Measurements from ENCODE around the gene AURKB. TPM values are rescaled to one million over a fixed set of nuclear protein-coding genes. Genes with fewer than 3 reads are reported as not detected.

Gene AURKB
- total RNA-seq, 4 donors from 2014 or later: 2.2 to 8.6 (median 5.6) TPM

- intact Hi-C loops (cut with DNase I; ENCODE audit: low total_unique reads) (loop anchor here (2.0 to 10.0 kb wide), 2 partner anchors 37 to 61 kb away; partner anchors contain the start of gene HES7), in situ Hi-C loops (cut with MboI; ENCODE audit: low pct_ligation_motif_present in 1 of 4, low pct_unique_long_range_greater_than_20kb in 1 of 4, low sequenced_read_pairs in 3 of 4) (no loop called here)
- H3K36me3 ChIP-seq: no peaks in the 10 kb centered on the region
These were observed 24.6 kb downstream of the AURKB start for GRCh38 chr17:8185582-8186445.

GRCh38 chr17:8176998-8177731 lies 33.2 kb downstream of the AURKB start:
- WGBS, 2 donors (ENCODE audit: low coverage in 1 of 2): 75 to 100% methylated on average over 10 to 19 of the region's 19 CpGs
- Histone ChIP-seq H3K27me3 (no peaks in the 10 kb centered on the region), H3K4me1 (peaks cover 22 to 35% (median 27%) of the 10 kb centered on the region in 4 donors), H3K4me3 (peak overlapping the region in 3 of 4 donors; percentile 47 to 78 (median 52)), H3K27ac (peak overlapping the region; percentile 85 to 87 (median 86)), H3K36me3 (no peaks in the 10 kb centered on the region), H3K9me3 (no peaks in the 10 kb centered on the region)
- in situ Hi-C loops (cut with MboI; ENCODE audit: low pct_ligation_motif_present in 1 of 4, low pct_unique_long_range_greater_than_20kb in 1 of 4, low sequenced_read_pairs in 3 of 4): no loop called here
- TF ChIP-seq POLR2A (IDR thresholded peaks at IDR 0.05) (no peak), POLR2AphosphoS5 (IDR thresholded peaks at IDR 0.05) (no peak), EP300 (IDR thresholded peaks at IDR 0.05; ENCODE audit: low read depth) (no peak), CTCF (IDR thresholded peaks at IDR 0.05) (no peak)
- intact Hi-C loops (cut with DNase I; ENCODE audit: low total_unique reads): no loop called here
- DNase-seq: no peak

More at GRCh38 chr17:8185582-8186445, 24.6 kb downstream of the AURKB start:
- TF ChIP-seq POLR2A (IDR thresholded peaks at IDR 0.05) (peak; percentile 80), EP300 (IDR thresholded peaks at IDR 0.05; ENCODE audit: low read depth) (no peak), CTCF (IDR thresholded peaks at IDR 0.05) (no peak), POLR2AphosphoS5 (IDR thresholded peaks at IDR 0.05) (peak; percentile 59 to 77 (median 65))
- H3K4me3 ChIP-seq: peak overlapping the region; percentile 45 to 75 (median 60)
- no peaks in the 10 kb centered on the region for H3K9me3 ChIP-seq
- WGBS, 2 donors (ENCODE audit: low coverage in 1 of 2): 0% methylated on average over 3 to 42 of the region's 44 CpGs
- H3K4me1 ChIP-seq: peaks cover 17 to 26% (median 21%) of the 10 kb centered on the region in 4 donors
- no peaks in the 10 kb centered on the region for H3K27me3 ChIP-seq
- peak overlapping the region; percentile 95 to 96 (median 96) for H3K27ac ChIP-seq
- DNase-seq: peak; percentile 94

- no peaks in the 10 kb centered on the region for H3K9me3 ChIP-seq
- H3K27me3 ChIP-seq: no peaks in the 10 kb centered on the region
- peak within 1 kb of the TSS; percentile 85 to 87 (median 86) for H3K27ac ChIP-seq
- peak; percentile 93 for DNase-seq
- H3K36me3 ChIP-seq: no peaks in the 10 kb centered on the region
- H3K4me1 ChIP-seq: peaks cover 22 to 35% (median 27%) of the 10 kb centered on the region in 4 donors
- in situ Hi-C loops (cut with MboI; ENCODE audit: low pct_ligation_motif_present in 1 of 4, low pct_unique_long_range_greater_than_20kb in 1 of 4, low sequenced_read_pairs in 3 of 4) (no loop called here), intact Hi-C loops (cut with DNase I; ENCODE audit: low total_unique reads) (no loop called here)
- H3K4me3 ChIP-seq: peak within 1 kb of the TSS; percentile 45 to 78 (median 50)
- WGBS, 2 donors (ENCODE audit: low coverage in 1 of 2): 2% methylated on average over 42 of the region's 56 CpGs; no CpG with 5 or more reads in 1 of the 2 donors
- TF ChIP-seq POLR2AphosphoS5 (IDR thresholded peaks at IDR 0.05): peak; percentile 44 to 66 (median 64)
- TF ChIP-seq CTCF (IDR thresholded peaks at IDR 0.05): no peak
- TF ChIP-seq POLR2A (IDR thresholded peaks at IDR 0.05): peak; percentile 52
These were observed 34.0 kb downstream of the AURKB start, which contains the start of gene TMEM107 for GRCh38 chr17:8176197-8176940. Gene TMEM107 (minus strand): TSS chr17:8176380. CDS start chr17:8176286, 94 bp downstream.
